Measurements from ENCODE around the gene ZNF302.

DNA sequence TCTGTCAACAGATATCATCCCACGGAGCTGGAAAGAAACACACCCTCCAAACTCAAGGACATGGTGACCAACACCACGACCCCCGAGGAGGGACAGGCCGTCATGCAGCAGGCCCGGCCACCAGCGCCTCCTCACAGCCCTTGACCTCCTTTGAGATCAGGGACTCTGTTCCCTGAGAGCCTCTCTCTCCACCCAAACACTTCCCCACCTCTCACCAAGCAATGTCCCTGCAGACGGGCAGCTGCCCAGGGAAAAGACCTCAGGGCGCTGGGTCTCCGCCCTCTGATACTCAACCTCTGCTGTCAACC, 10.6 kb upstream of the ZNF302 start:
- TF ChIP-seq, protein P1, sequence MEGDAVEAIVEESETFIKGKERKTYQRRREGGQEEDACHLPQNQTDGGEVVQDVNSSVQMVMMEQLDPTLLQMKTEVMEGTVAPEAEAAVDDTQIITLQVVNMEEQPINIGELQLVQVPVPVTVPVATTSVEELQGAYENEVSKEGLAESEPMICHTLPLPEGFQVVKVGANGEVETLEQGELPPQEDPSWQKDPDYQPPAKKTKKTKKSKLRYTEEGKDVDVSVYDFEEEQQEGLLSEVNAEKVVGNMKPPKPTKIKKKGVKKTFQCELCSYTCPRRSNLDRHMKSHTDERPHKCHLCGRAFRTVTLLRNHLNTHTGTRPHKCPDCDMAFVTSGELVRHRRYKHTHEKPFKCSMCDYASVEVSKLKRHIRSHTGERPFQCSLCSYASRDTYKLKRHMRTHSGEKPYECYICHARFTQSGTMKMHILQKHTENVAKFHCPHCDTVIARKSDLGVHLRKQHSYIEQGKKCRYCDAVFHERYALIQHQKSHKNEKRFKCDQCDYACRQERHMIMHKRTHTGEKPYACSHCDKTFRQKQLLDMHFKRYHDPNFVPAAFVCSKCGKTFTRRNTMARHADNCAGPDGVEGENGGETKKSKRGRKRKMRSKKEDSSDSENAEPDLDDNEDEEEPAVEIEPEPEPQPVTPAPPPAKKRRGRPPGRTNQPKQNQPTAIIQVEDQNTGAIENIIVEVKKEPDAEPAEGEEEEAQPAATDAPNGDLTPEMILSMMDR (IDR thresholded peaks at IDR 0.05; ENCODE audit: low read depth, low read length) = no peak
- no peak for TF ChIP-seq EZH2phosphoT487 (IDR thresholded peaks at IDR 0.05; ENCODE audit: low read depth)

All from OCI-LY3 (cell line).